HG03342 (cell line): ENCODE measurements around the gene ME3.
"Not testable (repeated sequence)": the region's sequence is repeated elsewhere in the genome, so short reads cannot be mapped to it uniquely, and the experiment has no call there.

Experiments
- ATAC-seq: cut with Tn5 transposase; IDR thresholded peaks from one replicate; pipeline ENCODE4 v1.9.1; 2021; ENCODE audit warnings: mild to moderate bottlenecking, moderate library complexity; ENCODE audit not compliant: unreplicated experiment

Gene ME3

GRCh38 chr11:86444981-86445380 lies 227.4 kb downstream of the ME3 start:
- no peak for ATAC-seq

GRCh38 chr11:86443415-86443814 lies 229.0 kb downstream of the ME3 start:
- no peak for ATAC-seq

- ATAC-seq, result no peak
Measured at GRCh38 chr11:86442827-86443226, 229.6 kb downstream of the ME3 start.

- no peak for ATAC-seq
Measured at GRCh38 chr11:86442420-86442819, 230.0 kb downstream of the ME3 start.

- no peak for ATAC-seq
Measured at GRCh38 chr11:86440843-86441242, 231.6 kb downstream of the ME3 start.

- no peak for ATAC-seq
Measured at GRCh38 chr11:86440305-86440716, 232.1 kb downstream of the ME3 start.

GRCh38 chr11:86438685-86439084 lies 233.7 kb downstream of the ME3 start:
- no peak for ATAC-seq

GRCh38 chr11:86435711-86436110 lies 236.7 kb downstream of the ME3 start:
- ATAC-seq, result no peak

- not testable (repeated sequence) for ATAC-seq
Measured at GRCh38 chr11:86433361-86434095, 238.9 kb downstream of the ME3 start.

GRCh38 chr11:86431258-86431657 lies 241.2 kb downstream of the ME3 start:
- no peak for ATAC-seq

GRCh38 chr11:86427441-86427840 lies 245.0 kb downstream of the ME3 start:
- no peak for ATAC-seq

- ATAC-seq, result not testable (repeated sequence)
Measured at GRCh38 chr11:86423488-86423887, 248.9 kb downstream of the ME3 start.

- ATAC-seq, result no peak
Measured at GRCh38 chr11:86422371-86422770, 250.0 kb downstream of the ME3 start.

- ATAC-seq, result no peak
Measured at GRCh38 chr11:86421946-86422345, 250.5 kb downstream of the ME3 start.

- ATAC-seq, result no peak
Measured at GRCh38 chr11:86418917-86419316, 253.5 kb downstream of the ME3 start.

GRCh38 chr11:86418513-86418912 lies 253.9 kb downstream of the ME3 start:
- no peak for ATAC-seq

- no peak for ATAC-seq
Measured at GRCh38 chr11:86418106-86418505, 254.3 kb downstream of the ME3 start.

- not testable (repeated sequence) for ATAC-seq
Measured at GRCh38 chr11:86416951-86417350, 255.5 kb downstream of the ME3 start.

GRCh38 chr11:86416494-86416893 lies 255.9 kb downstream of the ME3 start:
- ATAC-seq, result no peak

- ATAC-seq, result no peak
Measured at GRCh38 chr11:86415026-86415425, 257.4 kb downstream of the ME3 start.

GRCh38 chr11:86414032-86414431 lies 258.4 kb downstream of the ME3 start:
- ATAC-seq, result no peak

- no peak for ATAC-seq
Measured at GRCh38 chr11:86408845-86409244, 263.6 kb downstream of the ME3 start.

GRCh38 chr11:86403458-86403857 lies 269.0 kb downstream of the ME3 start:
- no peak for ATAC-seq
